KMS-11 (cell line): Measurements from ENCODE around the gene SPOCD1.

ENCODE experiments used
- H2AFZ ChIP-seq: fragments of 200-600 bp; sonication (generic); 2 replicates; pipeline ENCODE4 v1.6.1; 2016; ENCODE audit warnings: antibody characterized with exemption, mixed run types, low read depth
- H3K27ac ChIP-seq: fragments of 200-600 bp; sonication (generic); 2 replicates; pipeline ENCODE4 v1.6.1; 2016; ENCODE audit warnings: mild to moderate bottlenecking, mixed run types
- H3K27me3 ChIP-seq: fragments of 200-600 bp; sonication (generic); 2 replicates; pipeline ENCODE4 v1.6.1; 2017; ENCODE audit warnings: mild to moderate bottlenecking, low read depth, mixed run types, moderate library complexity; ENCODE audit not compliant: insufficient read depth
- H3K36me3 ChIP-seq: fragments of 200-600 bp; sonication (generic); 2 replicates; pipeline ENCODE4 v1.6.1; 2017; ENCODE audit warnings: mild to moderate bottlenecking, mixed run types; ENCODE audit not compliant: insufficient read depth
- H3K4me1 ChIP-seq: fragments of 200-600 bp; sonication (generic); 2 replicates; pipeline ENCODE4 v1.6.1; 2016; ENCODE audit warnings: mild to moderate bottlenecking, low read depth, mixed run types; ENCODE audit not compliant: poor library complexity, severe bottlenecking
- H3K4me2 ChIP-seq: fragments of 200-600 bp; sonication (generic); 2 replicates; pipeline ENCODE4 v1.7.0; 2016; ENCODE audit warnings: mild to moderate bottlenecking, mixed run types
- H3K4me3 ChIP-seq: fragments of 200-600 bp; sonication (generic); IDR thresholded peaks from 2 replicates; pipeline ENCODE4 v1.6.1; 2017; ENCODE audit warnings: low read depth, low read length, mixed read lengths; ENCODE audit not compliant: insufficient read depth
- H3K79me2 ChIP-seq: fragments of 200-600 bp; sonication (generic); 2 replicates; pipeline ENCODE4 v1.6.1; 2016; ENCODE audit warnings: low read depth, mixed run types; ENCODE audit not compliant: insufficient read depth
- H3K9ac ChIP-seq: fragments of 200-600 bp; sonication (generic); 2 replicates; pipeline ENCODE4 v1.6.1; 2016; ENCODE audit warnings: mild to moderate bottlenecking, mixed run types
- H4K20me1 ChIP-seq: fragments of 200-600 bp; sonication (generic); 2 replicates; pipeline ENCODE4 v1.6.1; 2016; ENCODE audit warnings: mild to moderate bottlenecking, mixed run types; ENCODE audit not compliant: insufficient read depth
- CTCF ChIP-seq: fragments of 200-600 bp; sonication (generic); conservative IDR thresholded peaks from 2 replicates; pipeline ENCODE4 v1.6.1; 2017; ENCODE audit warnings: low read depth, mild to moderate bottlenecking, antibody characterized with exemption, low read length, moderate library complexity, mixed read lengths

The SPOCD1 gene

GRCh38 chr1:31855038-31855845 is 39.4 kb upstream of the SPOCD1 start:
- no peak for TF ChIP-seq CTCF
- Histone ChIP-seq H3K27me3 (no peaks in the 10 kb centered on the region), H3K27ac (no peak overlapping the region), H3K4me2 (no peak overlapping the region), H3K4me3 (no peak overlapping the region), H3K36me3 (no peaks in the 10 kb centered on the region), H3K79me2 (no peaks in the 10 kb centered on the region), H2AFZ (no peak overlapping the region), H4K20me1 (no peaks in the 10 kb centered on the region), H3K9ac (no peak overlapping the region), H3K4me1 (no peaks in the 10 kb centered on the region)

GRCh38 chr1:31849653-31850052 is 33.8 kb upstream of the SPOCD1 start:
- TF ChIP-seq CTCF, result no peak
- Histone ChIP-seq H3K36me3 (no peaks in the 10 kb centered on the region), H3K4me1 (no peaks in the 10 kb centered on the region), H3K27ac (no peak overlapping the region), H3K4me3 (no peak overlapping the region), H3K9ac (no peak overlapping the region), H4K20me1 (no peaks in the 10 kb centered on the region), H2AFZ (no peak overlapping the region), H3K4me2 (no peak overlapping the region), H3K79me2 (no peaks in the 10 kb centered on the region), H3K27me3 (no peaks in the 10 kb centered on the region)

GRCh38 chr1:31848381-31848897 is 32.6 kb upstream of the SPOCD1 start:
- Histone ChIP-seq H3K4me2 (no peak overlapping the region), H3K36me3 (no peaks in the 10 kb centered on the region), H3K4me3 (no peak overlapping the region), H3K79me2 (no peaks in the 10 kb centered on the region), H3K9ac (no peak overlapping the region), H3K27ac (no peak overlapping the region), H3K4me1 (no peaks in the 10 kb centered on the region), H3K27me3 (no peaks in the 10 kb centered on the region), H4K20me1 (no peaks in the 10 kb centered on the region), H2AFZ (no peak overlapping the region)
- no peak for TF ChIP-seq CTCF

- no peaks in the 10 kb centered on the region for H3K79me2 ChIP-seq
- no peak overlapping the region for H3K27ac ChIP-seq
- no peak for TF ChIP-seq CTCF
Measured at GRCh38 chr1:31846484-31846883, 30.7 kb upstream of the SPOCD1 start.

More at GRCh38 chr1:31846484-31846883, 30.7 kb upstream of the SPOCD1 start:
- no peaks in the 10 kb centered on the region for H4K20me1 ChIP-seq
- H2AFZ ChIP-seq, result no peak overlapping the region
- no peaks in the 10 kb centered on the region for H3K4me1 ChIP-seq
- no peak overlapping the region for H3K9ac ChIP-seq
- no peaks in the 10 kb centered on the region for H3K36me3 ChIP-seq
- H3K27me3 ChIP-seq, result no peaks in the 10 kb centered on the region
- no peak overlapping the region for H3K4me3 ChIP-seq
- H3K4me2 ChIP-seq, result no peak overlapping the region
